Osteocyte (in vitro differentiated cells): ENCODE measurements around the gene TTN. TPM values are rescaled to one million over a fixed set of nuclear protein-coding genes. Genes with fewer than 3 reads are reported as not detected.

Experiments used
- DNase-seq: peaks from one replicate; pipeline ENCODE4 v3.0.0; 2021; ENCODE audit warnings: mixed read lengths; ENCODE audit not compliant: unreplicated experiment; ENCODE audit errors: extremely low spot score
- H3K27ac Mint-ChIP-seq: one replicate; pipeline ENCODE4 v1.8.0; 2021; ENCODE audit warnings: mild to moderate bottlenecking, mixed read lengths; ENCODE audit not compliant: unreplicated experiment
- H3K27me3 Mint-ChIP-seq: one replicate; pipeline ENCODE4 v1.8.0; 2021; ENCODE audit warnings: mixed read lengths; ENCODE audit not compliant: unreplicated experiment
- H3K36me3 Mint-ChIP-seq: one replicate; pipeline ENCODE4 v1.8.0; 2021; ENCODE audit warnings: mixed read lengths; ENCODE audit not compliant: unreplicated experiment
- H3K4me1 Mint-ChIP-seq: one replicate; pipeline ENCODE4 v1.8.0; 2021; ENCODE audit warnings: mixed read lengths; ENCODE audit not compliant: unreplicated experiment
- H3K4me3 Mint-ChIP-seq: one replicate; pipeline ENCODE4 v1.8.0; 2021; ENCODE audit warnings: mild to moderate bottlenecking, moderate library complexity, mixed read lengths; ENCODE audit not compliant: unreplicated experiment
- H3K9me3 Mint-ChIP-seq: one replicate; pipeline ENCODE4 v1.8.0; 2021; ENCODE audit warnings: mixed read lengths; ENCODE audit not compliant: unreplicated experiment
- CTCF ChIP-seq: fragments of 200-600 bp; sonication (generic); IDR thresholded peaks from 2 replicates; pipeline ENCODE4 v1.5.0; 2021; ENCODE audit warnings: antibody characterized with exemption, mild to moderate bottlenecking, moderate library complexity
- total RNA-seq: library from RNA; stranded (reverse); gene quantifications from 2 replicates; pipeline ENCODE4 v1.2.1, GENCODE V29; 2021

Gene TTN
- total RNA-seq, 1 donor from 2014 or later, result not detected

- Mint-ChIP-seq H3K9me3 (no peaks in the 10 kb centered on the region), H3K27ac (no peak overlapping the region), H3K36me3 (no peaks in the 10 kb centered on the region), H3K4me1 (no peaks in the 10 kb centered on the region), H3K4me3 (no peak overlapping the region), H3K27me3 (peaks cover 8% of the 10 kb centered on the region)
- no peak for DNase-seq
- TF ChIP-seq CTCF, result no peak
Measured at GRCh38 chr2:178629463-178629862, 177.8 kb downstream of the TTN start.

DNA sequence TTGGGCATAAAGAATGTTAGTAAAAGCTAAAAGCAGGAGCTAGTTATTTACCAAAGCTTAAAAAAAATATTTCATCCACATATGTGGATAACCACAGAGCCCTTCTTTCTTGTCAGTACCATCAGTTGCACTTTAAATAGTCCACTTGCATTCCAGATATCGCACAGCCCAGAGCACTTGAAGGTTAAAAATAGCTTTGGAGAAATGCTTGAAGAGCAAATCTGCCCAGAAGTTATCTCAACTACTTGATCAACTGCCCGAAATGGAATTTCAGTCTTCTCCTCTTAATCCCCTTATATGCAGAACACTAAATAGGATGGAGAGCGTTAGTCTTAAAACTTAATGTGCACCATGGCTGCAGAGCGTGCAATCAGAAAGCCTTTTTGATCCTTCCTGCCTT lies 178.6 kb downstream of the TTN start:
- Mint-ChIP-seq H3K4me1 (no peaks in the 10 kb centered on the region), H3K4me3 (no peak overlapping the region), H3K9me3 (no peaks in the 10 kb centered on the region), H3K27me3 (peaks cover 8% of the 10 kb centered on the region), H3K27ac (no peak overlapping the region), H3K36me3 (no peaks in the 10 kb centered on the region)
- TF ChIP-seq CTCF, result no peak
- no peak for DNase-seq

GRCh38 chr2:178627401-178627800 lies 179.8 kb downstream of the TTN start:
- no peak overlapping the region for H3K27ac Mint-ChIP-seq
- TF ChIP-seq CTCF, result no peak
- H3K9me3 Mint-ChIP-seq, result no peaks in the 10 kb centered on the region

DNA sequence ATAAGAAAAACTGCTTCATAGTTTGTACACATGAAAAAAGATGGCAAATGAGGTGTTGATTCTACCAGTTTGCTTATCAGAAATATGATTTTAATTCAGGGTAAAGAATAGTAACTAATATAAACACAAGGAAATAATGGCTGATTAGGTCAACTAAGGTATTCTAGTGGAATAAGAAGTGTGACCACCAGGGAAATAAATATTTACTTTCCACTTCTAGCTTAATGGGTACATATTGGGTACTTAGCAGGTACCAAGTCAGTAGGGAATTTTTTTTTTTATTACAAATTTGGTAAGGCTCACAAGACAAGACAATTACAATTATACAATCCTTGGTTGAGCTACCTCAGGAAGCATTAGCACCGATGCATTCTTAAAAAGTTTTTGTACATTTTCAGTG lies 191.3 kb downstream of the TTN start:
- H3K27me3 Mint-ChIP-seq, result no peaks in the 10 kb centered on the region
- no peak overlapping the region for H3K4me3 Mint-ChIP-seq
- H3K27ac Mint-ChIP-seq, result no peak overlapping the region
- no peak for TF ChIP-seq CTCF
- H3K4me1 Mint-ChIP-seq, result no peaks in the 10 kb centered on the region
- no peak for DNase-seq
- peaks cover 12% of the 10 kb centered on the region for H3K36me3 Mint-ChIP-seq
- H3K9me3 Mint-ChIP-seq, result no peaks in the 10 kb centered on the region

More at GRCh38 chr2:178627401-178627800, 179.8 kb downstream of the TTN start:
- Mint-ChIP-seq H3K36me3 (no peaks in the 10 kb centered on the region), H3K4me1 (no peaks in the 10 kb centered on the region), H3K27me3 (peaks cover 8% of the 10 kb centered on the region), H3K4me3 (no peak overlapping the region)
- DNase-seq, result no peak

GRCh38 chr2:178602901-178603300 lies 204.3 kb downstream of the TTN start:
- no peak for TF ChIP-seq CTCF
- Mint-ChIP-seq H3K4me3 (no peak overlapping the region), H3K27me3 (no peaks in the 10 kb centered on the region), H3K36me3 (peaks cover 34% of the 10 kb centered on the region), H3K9me3 (no peaks in the 10 kb centered on the region), H3K4me1 (no peaks in the 10 kb centered on the region), H3K27ac (no peak overlapping the region)
- no peak for DNase-seq
